ENCODE data around the gene ARFIP2.

ARFIP2 gene

DNA sequence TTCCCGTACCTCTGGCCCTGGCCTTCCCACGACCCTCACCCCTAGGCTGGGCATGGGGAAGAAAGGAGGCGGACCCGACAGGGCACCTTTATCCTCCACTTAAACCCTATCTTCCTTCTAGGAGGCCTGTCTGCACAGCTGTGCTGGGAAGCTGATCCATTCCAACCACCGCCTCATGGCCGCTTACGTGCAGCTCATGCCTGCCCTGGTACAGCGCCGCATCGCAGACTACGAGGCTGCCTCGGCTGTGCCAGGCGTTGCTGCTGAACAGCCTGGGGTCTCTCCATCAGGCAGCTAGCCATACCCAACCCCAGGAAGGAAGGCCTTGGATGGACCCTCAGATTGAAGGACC lies 769 bp upstream of the ARFIP2 start:
- DNase-seq (ENCODE audit: low read depth) = no peak

- DNase-seq (ENCODE audit: low read depth) = no peak
These were observed 724 bp downstream of the ARFIP2 start for GRCh38 chr11:6480299-6480914.

DNA sequence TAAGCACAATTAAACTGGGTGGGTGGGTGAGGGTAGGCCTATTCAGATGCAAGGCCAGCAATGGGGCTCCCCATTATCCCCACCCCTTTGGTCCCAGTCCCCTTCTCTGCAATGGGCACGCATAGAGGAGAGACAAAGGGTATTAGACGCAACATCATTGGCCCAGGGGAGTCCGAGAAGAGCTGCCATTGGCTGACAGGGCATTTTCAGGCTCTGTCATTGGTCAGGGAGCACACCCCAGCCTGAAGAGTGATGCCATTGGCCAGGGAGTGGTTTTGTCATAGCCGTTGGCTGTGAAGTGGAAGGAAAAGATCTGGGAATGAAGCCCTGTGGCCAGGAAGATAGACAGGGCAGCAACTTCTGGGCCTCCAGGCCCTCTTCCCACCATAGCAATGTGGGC lies 4.6 kb downstream of the ARFIP2 start:
- no peak for DNase-seq (ENCODE audit: low read depth)

DNA sequence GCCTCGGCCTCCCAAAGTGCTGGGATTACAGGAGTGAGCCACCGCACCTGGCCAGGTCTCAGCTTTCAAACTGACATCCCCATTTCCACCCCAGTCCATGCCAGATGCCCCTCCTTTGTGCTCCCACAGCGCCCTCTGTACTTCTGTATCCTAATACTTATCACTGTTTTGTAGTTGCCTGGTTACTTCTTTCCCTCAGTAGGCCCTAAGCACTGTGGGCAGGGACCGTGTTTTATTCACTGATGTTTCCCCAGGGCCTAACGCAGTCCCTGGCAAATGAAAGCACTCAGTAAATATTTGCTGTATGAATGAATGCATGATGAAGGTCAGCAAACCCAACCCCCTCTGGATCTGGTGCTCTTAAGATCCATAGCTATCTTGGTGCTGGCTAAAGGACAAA lies 5.2 kb downstream of the ARFIP2 start:
- no peak for DNase-seq (ENCODE audit: low read depth)

DNA sequence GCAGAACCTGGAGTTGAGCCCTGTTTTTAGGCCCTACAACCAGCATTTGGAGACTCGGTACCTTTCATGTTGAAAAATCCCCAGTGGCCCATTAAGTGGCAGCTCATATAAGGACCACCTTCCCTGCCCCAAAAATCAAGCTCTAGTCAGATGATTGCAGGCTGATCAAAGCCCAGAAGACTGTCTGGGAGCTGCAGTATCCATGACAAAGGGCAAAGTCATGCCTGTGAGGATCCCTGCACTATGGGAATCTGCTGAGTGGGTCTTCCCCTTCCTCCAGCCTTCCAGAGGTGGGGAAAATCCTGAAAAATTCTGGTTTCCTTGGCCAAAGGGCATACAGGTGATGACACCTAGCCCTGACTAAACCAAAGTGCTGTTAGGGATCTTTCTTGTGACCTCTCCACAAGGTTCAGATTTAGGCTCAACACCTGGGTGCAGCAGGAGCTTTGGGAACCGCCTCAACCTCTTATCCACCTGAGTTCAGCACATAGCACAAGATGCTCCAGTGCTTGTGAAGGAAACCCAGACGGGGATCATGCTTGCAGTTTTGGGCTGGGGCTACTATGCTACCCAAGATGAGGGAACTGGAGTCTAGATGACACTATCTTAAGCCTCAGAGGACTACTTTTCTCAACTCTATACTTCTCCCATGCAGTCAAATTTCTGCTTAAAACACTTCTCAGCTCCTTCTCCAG lies 6.2 kb downstream of the ARFIP2 start:
- no peak for DNase-seq (ENCODE audit: low read depth)

- no peak for DNase-seq (ENCODE audit: low read depth)
These were observed 6.7 kb downstream of the ARFIP2 start for GRCh38 chr11:6474413-6474792.

DNA sequence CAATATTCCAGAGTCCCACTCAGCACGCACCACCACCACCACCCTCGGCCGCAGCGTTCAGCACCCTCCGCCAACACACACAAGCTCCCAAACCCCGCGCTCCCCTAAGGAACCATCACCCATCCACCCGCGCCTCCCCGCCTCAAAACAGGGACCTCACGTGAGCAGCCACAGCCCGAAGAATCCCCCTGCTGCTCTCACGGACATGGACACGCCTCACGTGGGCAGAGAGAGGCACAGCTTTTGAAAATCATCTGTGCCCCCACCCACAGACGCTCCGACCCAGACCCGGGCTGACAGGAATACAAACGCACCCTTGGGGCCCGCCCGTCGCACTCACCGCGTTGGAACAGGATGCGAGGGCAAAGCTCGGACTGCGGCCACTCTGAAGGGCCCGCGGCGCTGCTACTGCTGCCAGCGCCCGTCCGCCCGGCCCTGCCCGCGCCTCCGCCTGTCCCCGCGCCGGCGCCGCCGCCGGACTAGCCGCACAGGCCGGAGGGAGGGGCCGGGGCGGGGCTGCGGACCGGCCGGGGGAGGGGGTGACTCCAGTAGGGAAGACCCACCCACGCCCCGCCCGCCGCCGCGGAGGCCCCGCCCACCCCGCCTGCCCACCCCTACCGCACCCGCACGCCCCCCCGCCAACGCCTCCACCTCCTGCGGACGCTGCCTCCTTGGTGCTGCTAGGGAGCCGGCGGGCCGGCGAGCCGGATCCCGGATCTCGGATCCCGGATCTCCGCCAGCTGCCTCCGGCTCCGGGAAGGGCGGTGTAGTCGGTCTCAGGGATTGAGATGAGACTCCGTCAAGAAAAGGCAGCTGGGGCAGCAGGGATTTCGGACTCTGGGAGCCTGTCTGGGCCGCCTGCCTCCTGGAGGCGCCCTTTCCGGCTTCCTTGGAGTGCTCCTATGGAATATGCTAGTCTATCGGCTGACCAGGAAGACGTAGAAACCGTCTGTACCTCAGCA lies 7.4 kb downstream of the ARFIP2 start, which contains the start of gene TRIM3:
TSS of gene TRIM3 (minus strand) at position 491 of the 962 bp plus-strand sequence. CDS start 8,246 bp downstream, outside the sequence.
- peak; percentile 78 for DNase-seq (ENCODE audit: low read depth)

GRCh38 chr11:6472934-6473333 lies 8.2 kb downstream of the ARFIP2 start:
- DNase-seq (ENCODE audit: low read depth) = no peak

GRCh38 chr11:6469599-6469998 lies 11.5 kb downstream of the ARFIP2 start:
- DNase-seq (ENCODE audit: low read depth) = no peak

DNA sequence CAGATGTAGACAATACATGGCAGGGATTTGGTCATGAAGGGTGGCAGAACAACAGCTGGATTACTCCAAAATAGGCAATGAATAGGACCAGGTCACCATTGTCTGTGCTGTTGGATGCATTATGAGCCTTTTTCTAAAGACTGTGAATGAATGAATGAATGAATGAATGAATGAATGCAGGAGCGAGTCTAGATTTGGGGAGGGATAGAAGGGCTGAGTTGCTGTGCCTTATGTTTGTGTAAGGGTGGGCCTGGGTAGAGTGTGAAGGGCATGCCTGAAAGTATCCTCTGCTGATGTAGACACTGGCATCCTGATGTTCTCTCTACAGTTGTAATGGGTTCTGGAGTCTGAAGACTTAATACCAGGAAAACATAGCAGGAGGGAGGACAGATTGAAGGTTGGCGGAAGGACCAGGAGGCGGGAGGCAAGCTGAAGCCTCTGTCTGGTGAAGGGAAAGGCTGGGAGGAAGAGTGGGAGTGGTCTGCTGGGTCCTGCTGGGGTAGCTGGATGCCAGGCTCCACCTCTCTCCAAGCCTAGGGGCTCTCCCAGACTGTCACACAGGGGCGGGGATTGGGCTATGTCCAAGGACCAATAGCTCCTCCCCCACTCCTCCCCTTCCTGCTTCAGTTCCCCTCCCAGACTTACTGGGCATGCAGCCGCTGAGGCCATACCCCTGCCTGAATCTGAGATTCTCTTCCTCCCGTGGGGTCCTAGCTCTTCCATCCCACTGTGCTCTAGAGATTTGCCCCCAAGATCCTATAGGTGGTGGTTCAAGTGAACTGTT lies 12.2 kb downstream of the ARFIP2 start:
- peak; percentile 91 for DNase-seq (ENCODE audit: low read depth)

GRCh38 chr11:6459099-6459450 lies 22.1 kb downstream of the ARFIP2 start:
- no peak for DNase-seq (ENCODE audit: low read depth)

DNA sequence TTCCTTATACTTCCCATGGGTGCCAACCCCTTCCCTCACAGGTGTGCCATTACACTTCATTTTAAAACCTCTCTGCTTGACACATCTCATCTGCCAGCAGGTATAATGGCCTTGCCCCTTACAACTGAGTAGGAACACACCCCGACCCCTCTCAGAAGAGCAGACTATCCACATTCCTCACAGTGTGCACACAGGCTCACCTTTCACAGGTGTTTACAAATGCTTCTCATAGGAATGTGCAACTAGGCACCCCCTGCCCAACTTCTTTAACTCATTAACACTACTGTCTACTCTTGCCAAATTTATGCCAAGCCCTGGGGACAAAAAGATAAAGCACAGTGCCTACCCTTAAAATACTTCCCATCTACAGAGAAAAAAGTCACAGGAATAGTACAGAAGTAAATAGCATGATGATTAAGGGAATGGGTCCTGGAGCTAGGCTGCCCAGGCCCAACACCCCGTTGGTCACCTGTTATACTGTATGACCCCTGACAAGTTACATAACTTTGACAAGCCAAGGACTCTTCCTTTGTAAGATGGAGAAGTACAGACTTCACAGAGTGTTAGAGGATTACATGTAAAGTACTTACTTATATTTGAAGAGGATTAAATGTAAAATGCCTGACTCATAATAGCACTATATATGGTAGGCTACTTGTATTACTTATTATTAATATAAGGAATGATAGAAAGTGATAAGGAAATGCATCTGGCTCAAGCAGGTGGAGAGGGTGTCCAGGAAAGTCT lies 22.6 kb downstream of the ARFIP2 start:
- DNase-seq (ENCODE audit: low read depth) = no peak

GRCh38 chr11:6457581-6458320 lies 23.4 kb downstream of the ARFIP2 start:
- no peak for DNase-seq (ENCODE audit: low read depth)

GRCh38 chr11:6456361-6457073 lies 24.6 kb downstream of the ARFIP2 start:
- no peak for DNase-seq (ENCODE audit: low read depth)

- DNase-seq (ENCODE audit: low read depth) = no peak
These were observed 26.1 kb downstream of the ARFIP2 start for GRCh38 chr11:6455070-6455469.

DNA sequence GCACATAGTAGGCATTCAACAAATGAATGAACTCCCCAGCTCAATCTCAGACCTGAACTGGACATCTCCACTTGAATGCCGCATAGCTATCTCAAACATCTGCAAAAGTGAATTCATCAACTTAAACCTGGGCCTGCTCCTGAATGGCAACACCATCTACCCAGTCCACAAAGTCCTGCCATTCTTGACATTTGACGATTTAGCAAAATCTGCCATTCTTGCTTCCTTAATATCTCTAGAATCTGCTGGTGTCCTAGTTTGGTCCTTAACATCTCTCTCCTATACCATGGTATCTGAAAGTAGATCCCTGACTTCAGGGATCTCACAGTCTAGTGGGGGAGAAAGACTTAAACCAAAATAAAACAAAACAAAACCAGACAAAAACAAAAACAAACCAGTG lies 28.0 kb downstream of the ARFIP2 start:
- no peak for DNase-seq (ENCODE audit: low read depth)

GRCh38 chr11:6452219-6452618 lies 28.9 kb downstream of the ARFIP2 start:
- DNase-seq (ENCODE audit: low read depth) = no peak

DNA sequence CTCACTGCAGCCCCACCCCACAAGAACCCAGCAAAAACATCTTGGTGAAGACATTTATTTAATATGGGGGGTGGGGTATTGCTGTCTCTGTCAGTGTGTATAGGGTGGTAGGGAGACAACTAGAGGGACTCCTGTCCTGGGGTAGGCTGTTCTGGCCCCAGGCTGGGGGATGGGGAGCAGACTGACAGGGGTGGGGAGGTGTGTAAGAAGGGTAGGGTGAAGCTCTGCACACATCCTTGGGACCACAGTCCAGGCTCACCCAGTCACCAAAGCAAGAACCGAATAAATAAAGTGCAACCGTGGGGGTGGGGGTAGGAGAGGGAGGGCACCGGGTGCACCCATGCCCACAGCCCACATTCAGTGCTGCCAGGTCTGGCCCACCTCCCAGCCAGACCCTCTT lies 32.6 kb downstream of the ARFIP2 start:
- no peak for DNase-seq (ENCODE audit: low read depth)

GRCh38 chr11:6443269-6444003 lies 37.7 kb downstream of the ARFIP2 start:
- DNase-seq (ENCODE audit: low read depth) = peak; percentile 44
